HG03575 (cell line): Measurements from ENCODE around the gene SSU72.

ENCODE experiments used
- ATAC-seq: cut with Tn5 transposase; IDR thresholded peaks from one replicate; pipeline ENCODE4 v1.9.1; 2021; ENCODE audit not compliant: unreplicated experiment, insufficient number of reproducible peaks, low FRiP score; ENCODE audit errors: extremely low read depth

Gene SSU72

GRCh38 chr1:1547476-1547875, 27.2 kb downstream of the SSU72 start:
- ATAC-seq = no peak

- no peak for ATAC-seq
These were observed 27.7 kb downstream of the SSU72 start for GRCh38 chr1:1547011-1547410.

- no peak for ATAC-seq
These were observed 28.5 kb downstream of the SSU72 start for GRCh38 chr1:1545946-1546737.

- ATAC-seq = no peak
These were observed 30.1 kb downstream of the SSU72 start for GRCh38 chr1:1544544-1544943.

GRCh38 chr1:1543706-1544099, 31.0 kb downstream of the SSU72 start:
- ATAC-seq = no peak

- ATAC-seq = no peak
These were observed 31.6 kb downstream of the SSU72 start for GRCh38 chr1:1542766-1543705.

GRCh38 chr1:1541956-1542765, 32.5 kb downstream of the SSU72 start:
- no peak for ATAC-seq

- ATAC-seq = no peak
These were observed 33.6 kb downstream of the SSU72 start for GRCh38 chr1:1540818-1541628.

- no peak for ATAC-seq
These were observed 34.4 kb downstream of the SSU72 start, which contains the start of gene TMEM240 for GRCh38 chr1:1540090-1540817. TMEM240 (minus strand) TSS chr1:1540624; CDS start chr1:1540346, 278 bp downstream.

- no peak for ATAC-seq
These were observed 35.2 kb downstream of the SSU72 start for GRCh38 chr1:1539310-1540089.

- no peak for ATAC-seq
These were observed 35.7 kb downstream of the SSU72 start for GRCh38 chr1:1538989-1539309.

- no peak for ATAC-seq
These were observed 36.3 kb downstream of the SSU72 start for GRCh38 chr1:1538334-1538733.

GRCh38 chr1:1537626-1538250, 36.9 kb downstream of the SSU72 start:
- no peak for ATAC-seq

GRCh38 chr1:1536938-1537546, 37.6 kb downstream of the SSU72 start:
- ATAC-seq = no peak

GRCh38 chr1:1536019-1536937, 38.4 kb downstream of the SSU72 start:
- ATAC-seq = no peak
